Stimulated activated CD8-positive, alpha-beta memory T cell treated with anti-CD3 and anti-CD28 coated beads, Interleukin-7, amount 100 ng/mL, for 1 hour (primary cell): ENCODE results near the gene LDLRAD4.
"Not testable (repeated sequence)": the region's sequence is repeated elsewhere in the genome, so short reads cannot be mapped to it uniquely, and the experiment has no call there.

Source experiments
- DNase-seq, 2 donors: peaks; one replicate each; pipeline ENCODE4 v3.0.0-alpha.2; 2020; ENCODE audit warnings: low read depth in 2 of 2

The LDLRAD4 gene

DNA sequence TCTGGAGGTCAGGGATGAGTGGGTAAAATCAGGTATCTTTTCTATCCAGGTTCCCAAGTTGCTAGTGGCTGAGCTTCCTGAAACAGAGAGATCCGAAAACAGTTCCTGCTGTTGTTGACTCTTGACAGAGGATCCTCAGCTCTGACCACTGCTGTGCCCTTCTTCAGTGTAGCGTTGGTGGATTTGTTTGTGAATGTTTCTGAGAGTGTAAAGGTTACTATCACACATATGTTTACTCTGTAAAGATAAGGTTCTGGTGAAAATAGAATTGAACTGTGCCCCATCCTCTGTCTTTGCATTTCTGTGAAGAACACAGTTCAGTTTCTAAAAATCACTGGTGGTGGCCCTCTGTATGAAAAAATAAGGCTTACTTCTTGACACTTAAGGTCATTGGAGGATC lies 119.8 kb downstream of the LDLRAD4 start:
- no peak for DNase-seq

DNA sequence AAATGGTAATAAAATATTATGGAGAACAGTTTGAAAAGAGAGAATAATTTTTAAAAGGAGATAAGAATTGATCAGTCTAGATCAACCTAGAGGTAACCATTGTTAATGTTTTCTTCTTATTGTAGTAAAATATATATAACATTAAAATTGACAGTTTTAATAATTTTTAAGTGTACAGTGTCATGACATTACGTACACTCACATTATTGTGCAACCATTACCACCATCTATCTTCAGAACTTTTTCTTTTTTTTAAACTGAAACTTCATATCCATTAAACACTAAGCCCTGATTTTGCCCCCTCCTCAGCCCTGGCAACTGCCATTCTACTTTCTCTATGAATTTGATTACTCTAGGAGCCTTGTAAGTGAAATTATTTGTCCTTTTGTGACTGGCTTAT lies 121.1 kb downstream of the LDLRAD4 start:
- DNase-seq, result no peak

DNA sequence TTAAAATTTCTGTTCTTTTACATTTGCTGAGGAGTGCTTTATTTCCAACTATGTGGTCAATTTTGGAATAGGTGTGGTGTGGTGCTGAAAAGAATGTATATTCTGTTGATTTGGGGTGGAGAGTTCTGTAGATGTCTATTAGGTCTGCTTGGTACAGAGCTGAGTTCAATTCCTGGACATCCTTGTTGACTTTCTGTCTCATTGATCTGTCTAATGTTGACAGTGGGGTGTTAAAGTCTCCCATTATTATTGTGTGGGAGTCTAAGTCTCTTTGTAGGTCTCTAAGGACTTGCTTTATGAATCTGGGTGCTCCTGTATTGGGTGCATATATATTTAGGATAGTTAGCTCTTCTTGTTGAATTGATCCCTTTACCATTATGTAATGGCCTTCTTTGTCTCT lies 127.9 kb downstream of the LDLRAD4 start:
- not testable (repeated sequence) for DNase-seq

DNA sequence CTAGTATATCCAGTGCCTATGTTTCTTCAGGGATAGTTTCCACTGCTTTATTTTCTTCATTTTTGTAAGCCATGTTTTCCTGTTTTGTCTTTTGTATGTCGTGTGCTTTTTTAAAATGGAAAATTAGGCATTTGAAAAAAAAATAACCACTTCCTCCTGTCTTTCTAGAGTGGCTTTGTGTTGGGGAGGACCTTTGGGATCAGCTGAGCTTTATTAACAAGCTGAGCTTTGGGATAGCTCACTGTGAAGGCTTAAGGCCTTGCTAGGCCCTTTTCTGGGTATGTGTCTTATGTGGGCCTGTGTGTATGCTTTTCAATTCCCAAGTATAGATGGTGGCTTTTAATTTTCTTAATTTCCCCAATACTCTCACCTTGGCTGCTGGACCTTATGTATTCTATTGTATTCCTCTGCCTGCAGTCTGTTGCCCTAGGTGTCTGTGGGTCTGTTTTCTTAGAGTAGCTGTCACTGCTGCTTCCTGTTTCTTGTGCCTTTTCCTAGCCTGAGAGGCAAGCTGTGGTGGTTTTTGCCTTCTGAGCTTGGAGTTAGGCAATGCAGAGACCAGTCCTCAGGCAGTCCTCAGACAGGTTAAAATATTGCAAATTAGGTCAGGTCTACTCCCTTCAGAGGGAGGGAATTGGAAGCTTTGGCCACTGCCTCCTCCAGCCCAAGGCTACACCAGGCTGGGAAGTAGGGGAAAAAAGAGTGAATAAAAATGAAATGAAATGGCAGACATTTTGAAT lies 134.7 kb downstream of the LDLRAD4 start:
- DNase-seq, result no peak

DNA sequence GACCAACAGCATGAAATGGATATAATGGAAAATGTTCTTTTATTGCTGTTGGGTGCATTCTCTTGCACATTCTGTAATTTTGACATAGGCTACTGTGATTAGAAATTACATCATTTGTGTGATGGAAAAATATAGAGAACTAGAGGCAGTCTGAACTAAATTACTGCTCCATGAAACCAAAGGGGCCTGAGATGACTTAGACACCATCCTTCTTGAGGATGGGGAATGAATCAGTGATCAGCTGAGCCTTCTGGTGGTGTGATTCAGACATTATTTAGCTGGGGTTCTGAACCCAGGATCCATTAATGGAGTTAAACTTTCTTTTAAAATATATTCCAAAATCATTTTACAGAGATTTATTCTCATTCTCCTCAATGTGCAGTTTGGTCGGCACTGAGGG lies 135.8 kb downstream of the LDLRAD4 start:
- DNase-seq, result no peak

DNA sequence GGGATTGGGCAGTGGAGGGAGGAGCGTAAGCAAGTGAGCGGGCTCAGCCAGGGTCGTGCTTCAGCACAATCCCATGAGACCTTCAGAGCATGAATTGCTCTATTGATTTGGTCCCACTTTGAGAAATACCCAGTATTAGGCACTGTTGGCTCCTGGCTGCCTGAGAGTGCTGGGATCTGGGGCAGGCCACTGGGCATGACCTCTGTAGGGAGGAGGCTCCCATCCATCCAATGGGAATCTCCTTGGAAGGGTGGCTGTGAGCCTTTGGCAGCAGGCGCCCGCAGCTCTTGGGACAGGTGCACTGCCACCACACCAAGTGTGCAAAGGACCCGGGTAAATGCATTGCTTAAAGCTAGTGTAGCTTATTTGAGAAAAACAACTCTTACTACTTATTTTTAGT lies 137.5 kb downstream of the LDLRAD4 start:
- DNase-seq, result no peak

DNA sequence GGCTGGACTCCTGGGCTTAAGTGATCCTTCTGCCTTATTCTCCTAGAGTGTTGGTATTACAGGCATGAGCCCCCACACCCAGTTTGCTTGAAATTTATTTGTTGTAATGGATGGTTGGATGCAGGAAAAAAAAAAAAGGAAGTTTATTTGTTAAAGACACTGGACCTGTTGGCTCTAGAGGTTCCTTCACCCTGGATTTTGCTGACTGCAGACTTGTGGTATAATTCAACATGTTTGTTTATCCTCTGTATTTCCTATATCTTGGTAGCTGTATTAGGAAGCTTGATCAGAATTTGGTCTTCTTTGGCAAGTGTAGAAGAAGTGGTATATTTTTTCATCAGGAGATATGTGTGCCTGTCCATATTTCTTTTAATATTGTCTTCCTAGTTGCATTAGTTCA lies 138.7 kb downstream of the LDLRAD4 start:
- no peak for DNase-seq

DNA sequence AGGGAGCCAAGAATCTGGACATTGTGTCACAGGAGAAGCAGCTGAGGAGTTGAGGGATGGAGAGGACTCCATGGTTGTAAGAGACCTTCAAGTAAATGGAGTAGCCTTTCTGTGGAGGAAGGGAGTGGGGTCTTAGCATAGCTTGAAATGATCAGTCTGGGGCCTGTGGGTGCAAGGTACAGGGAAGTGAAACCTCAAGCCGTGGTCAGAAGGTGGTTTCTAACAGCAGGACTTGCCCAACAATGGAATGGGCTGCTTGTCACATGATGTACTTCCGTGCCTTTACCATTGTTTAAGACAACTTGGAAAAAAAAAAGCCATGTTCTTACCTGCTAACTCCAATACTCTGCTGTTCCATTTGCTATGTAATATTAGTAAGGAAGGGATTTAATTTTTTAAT lies 140.7 kb downstream of the LDLRAD4 start:
- no peak for DNase-seq

DNA sequence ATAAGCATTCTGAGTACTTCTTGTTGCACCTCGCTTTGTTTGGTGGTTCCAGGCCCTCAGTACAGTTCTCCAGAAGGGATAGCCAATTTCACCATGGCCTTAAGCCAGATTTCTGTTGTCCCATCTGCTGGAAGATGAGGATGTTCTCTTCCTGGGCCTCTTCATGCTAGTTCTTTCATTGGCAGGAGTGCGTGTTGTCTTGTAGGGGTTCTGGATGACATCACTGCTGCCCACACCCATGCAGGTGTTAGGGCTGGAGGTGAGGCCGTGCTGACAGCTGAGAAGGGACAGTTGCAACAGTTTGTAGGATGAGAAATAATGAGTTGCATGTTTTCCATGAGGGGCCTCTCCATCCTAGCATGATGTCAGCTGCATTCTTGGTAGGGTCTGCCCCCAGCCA lies 142.9 kb downstream of the LDLRAD4 start:
- DNase-seq, result no peak

DNA sequence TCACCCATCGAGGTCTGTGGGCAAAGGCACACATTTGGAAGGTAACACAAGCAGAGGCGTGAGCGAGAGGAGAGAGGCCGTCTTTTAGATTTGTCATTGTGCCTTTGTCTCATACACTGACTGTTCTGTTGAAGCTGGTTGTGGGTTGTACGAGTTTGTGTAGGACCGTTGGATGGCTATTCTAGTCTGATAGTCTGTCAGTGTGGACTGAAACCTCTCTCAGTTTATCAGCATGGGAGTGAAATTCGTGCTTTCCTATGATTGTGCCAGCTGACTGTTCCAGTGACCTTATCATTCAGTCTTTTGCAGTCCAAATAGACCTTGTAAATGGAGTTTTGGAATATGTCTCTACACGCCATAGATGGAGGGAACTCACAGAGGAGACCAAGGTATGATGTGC lies 143.5 kb downstream of the LDLRAD4 start:
- DNase-seq, result no peak

DNA sequence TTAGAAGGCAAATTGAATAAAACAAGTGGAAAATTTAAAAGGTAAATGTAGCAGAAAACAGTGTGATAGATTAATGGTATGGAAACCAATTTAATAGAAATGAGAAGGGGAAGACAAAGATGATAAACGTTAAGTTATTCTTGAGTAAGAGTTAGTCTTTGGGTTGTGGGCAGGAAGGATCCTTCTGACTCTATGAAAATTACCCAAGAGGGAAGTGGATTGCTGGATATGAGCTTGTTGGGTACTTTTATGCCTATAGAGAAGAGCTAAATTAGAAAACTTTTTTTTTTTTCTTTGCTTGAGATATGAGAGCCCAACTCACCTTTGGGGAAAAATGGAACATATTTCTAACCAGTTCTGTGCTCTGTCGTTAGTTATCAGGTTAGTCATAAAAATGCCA lies 144.0 kb downstream of the LDLRAD4 start:
- DNase-seq, result no peak

DNA sequence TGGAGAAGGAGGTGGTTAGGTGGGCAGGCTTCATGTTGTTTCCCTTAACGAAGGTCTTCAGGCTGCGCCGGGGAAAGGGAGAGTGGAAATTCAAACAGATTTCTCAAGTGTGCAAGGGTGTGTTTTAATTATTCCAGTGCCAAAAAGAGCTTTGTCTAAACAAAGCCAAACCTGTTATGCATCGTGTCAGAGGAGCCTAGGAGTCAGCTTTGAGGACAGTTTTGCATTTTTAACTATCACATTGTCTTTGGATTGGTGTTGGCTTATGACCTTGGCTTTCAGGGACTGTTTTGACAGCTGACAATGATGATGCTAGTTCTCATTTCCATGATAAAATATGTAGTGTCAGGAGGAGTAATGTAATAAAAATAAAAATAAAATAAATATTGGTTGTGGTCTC lies 144.8 kb downstream of the LDLRAD4 start:
- DNase-seq, result no peak

DNA sequence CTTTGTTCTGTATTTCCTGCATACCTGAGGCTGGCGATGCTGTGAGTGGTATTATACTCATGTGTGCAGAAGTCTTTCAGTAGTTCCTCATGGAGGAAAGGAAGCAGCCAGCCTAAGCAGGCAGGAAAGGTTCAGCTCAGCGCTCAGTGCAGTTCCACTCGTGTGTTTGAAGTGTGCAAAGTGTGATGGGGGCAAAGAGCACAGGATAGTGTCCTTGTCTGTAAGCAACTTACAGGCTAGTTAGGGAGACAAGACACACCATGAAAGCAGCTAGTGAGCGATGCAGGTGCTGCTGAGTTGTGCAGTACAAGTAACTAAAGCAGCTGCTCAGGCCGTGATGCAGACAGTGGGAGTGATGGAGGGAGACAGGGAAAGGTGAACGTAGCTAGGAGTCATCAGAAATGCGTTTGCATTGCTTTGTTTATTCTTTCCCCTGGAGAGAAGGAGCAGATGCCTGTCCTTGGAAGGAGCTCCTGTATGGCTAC lies 146.2 kb downstream of the LDLRAD4 start:
- no peak for DNase-seq

DNA sequence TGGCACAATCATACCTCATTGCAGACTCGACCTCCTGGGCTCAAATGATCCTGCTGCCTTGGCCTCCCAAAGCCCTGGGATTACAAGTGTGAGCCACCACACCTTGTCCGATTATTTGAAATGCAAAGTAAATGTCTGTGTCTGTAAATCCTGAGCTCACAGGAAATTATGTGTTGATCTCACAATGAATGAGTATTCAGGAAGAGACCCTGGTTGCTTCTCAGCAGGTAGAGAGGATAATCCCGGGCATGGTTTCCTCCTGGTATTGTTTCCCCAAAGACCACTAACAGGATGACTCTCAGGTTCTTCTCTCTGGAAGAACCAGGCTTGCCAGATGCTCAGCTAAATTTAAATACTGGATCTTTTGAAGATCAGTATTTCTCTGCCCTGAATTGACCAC lies 147.6 kb downstream of the LDLRAD4 start:
- no peak for DNase-seq

DNA sequence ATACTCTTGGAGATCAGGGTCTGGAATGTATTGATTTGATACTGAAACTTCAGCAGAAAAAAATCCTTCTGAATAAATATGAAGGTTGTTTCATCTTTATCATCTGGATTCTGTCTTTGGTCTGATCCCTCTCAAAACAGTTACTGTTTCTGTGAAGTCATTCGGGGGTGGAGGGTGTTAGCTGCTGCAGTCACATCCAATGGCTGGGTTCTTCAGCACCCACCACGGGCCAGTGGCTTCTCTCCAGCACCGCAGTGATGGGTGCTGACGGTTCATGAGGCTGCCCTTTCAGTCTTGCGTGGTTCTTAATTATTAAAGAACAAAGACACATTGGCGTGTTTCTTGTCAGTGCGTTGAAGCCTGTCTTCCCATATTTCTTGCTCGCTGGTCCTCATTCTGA lies 148.0 kb downstream of the LDLRAD4 start:
- no peak for DNase-seq

DNA sequence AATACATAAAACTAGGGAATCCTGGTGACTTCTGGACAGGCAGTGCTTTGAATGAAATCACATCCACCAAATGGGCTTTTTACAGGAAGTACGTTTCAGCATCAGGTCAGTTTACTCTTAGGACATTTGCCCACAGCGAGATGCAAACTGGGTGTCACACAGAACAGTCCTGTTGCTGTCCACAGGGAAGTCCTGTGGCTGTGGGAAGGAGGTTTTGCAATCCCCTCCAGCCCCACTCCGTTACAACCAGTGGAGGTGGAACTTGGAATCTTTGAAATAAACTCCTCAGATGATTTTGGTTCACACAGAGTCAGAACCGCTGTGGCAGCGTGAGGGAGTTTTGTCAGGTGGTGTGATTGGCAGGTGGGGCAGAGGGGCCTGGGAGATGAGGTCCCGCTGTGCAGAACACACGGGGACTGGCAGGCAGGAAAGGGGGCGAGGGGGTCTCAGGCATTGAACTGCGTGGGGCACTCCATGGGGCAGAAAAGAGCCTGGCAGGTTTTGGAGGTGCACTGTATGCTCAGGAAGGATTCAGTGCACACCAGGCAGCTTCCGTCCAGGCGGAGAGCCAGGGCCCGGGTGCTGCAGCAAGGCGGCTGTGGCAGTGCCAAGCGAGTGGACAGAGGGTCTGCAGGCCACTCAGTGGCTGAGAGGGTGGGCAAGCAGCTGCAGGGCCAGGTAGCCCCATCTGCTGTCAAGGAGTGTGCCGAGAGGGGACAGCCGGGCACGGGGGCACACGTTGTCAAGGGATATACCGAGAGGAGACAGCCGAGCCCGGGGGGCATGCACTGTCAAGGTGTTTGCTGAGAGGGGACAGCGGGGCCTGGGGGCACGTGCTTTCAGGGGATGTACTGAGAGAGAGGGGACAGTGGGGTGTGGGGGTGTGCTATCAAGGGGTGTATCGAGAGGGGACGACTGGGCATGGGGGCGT lies 148.7 kb downstream of the LDLRAD4 start:
- no peak for DNase-seq

DNA sequence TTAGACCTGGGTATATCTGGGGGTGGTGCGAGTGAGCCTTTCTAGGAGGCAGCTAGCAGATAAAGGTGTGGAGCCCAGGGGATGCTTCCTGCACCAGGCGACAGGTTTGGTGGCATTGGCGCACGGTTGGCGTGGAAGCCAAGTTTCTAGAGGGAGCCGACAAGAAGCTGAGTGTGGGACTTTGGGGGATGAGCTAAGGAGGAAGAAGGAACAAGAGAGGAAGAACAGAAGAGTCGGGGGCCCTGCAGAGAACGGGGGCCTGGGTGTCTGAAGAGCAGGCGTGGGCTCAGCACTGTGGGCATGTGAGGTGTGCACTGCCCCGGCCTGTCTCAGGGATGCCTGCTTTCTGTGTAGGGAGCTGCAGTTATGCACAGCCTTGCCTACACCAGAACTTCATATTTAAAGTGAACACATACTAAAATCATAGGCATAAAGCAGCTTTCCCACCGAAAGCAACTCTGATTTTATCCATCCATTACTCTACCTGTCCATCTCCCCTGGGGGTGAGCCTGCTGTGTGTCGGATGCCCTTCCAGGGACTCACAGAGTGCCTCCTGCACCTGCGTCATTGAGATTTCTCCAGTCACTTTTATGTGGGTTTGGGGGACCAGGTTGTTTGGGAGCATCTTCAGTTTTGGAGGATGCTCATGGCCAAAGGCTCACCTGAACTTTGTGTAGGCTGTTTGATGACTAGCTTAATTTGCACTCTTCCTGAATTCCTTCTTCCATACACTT lies 149.7 kb downstream of the LDLRAD4 start:
- DNase-seq, result no peak

DNA sequence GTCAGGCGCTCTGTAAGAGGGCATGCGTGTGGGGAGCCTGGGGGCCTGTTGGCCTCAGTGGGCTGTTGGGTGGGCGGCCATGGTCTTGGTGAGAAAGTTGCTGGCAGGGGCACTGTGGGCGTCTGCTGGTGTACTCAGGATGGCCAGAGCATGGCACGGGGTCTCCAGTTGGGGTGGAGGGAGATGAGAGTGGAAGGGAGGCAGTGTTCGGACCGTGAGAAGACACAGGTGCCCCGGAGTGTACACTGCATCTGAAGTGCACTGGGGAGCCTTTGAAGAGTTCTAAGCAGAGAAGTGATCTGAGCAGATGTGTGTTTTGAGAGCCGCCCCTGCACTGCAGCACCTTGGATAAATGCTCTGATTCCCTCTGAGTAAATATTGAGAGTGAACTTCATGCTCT lies 150.8 kb downstream of the LDLRAD4 start:
- DNase-seq, result no peak

DNA sequence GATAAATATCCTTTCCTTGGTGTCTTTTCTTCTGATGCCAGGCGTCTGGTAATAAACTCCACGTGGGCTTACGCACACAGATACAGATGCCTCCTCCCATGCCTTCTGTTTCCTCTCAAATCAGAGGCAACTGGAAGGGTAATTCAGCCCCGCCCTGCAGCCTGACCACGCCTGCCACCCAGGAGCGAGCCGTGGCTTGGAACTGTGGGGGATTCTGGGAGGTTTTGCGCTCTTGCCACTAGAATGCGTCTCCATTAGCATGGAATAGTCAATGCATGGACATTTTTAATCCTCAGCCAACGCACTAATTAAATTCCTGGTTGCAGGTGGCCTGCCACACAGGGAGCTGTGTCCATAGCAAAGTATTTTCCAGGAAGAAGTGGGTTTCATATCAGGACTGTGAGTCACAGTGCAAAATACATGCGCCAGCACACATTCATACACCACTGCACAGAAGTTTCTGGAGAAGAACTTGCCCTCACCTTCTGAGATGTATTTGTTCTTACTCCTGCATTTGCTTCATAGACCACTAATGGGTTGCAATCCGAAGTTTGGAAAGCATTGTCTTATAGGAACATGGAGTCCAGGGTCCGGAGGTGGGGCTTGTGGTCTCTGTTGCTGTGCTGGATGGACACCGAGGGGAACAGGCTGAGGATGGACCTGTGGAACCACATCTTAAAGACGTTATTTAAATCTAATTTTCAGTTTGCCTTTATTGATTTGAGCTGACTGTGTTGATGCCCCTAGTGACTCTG lies 151.4 kb downstream of the LDLRAD4 start:
- no peak for DNase-seq

DNA sequence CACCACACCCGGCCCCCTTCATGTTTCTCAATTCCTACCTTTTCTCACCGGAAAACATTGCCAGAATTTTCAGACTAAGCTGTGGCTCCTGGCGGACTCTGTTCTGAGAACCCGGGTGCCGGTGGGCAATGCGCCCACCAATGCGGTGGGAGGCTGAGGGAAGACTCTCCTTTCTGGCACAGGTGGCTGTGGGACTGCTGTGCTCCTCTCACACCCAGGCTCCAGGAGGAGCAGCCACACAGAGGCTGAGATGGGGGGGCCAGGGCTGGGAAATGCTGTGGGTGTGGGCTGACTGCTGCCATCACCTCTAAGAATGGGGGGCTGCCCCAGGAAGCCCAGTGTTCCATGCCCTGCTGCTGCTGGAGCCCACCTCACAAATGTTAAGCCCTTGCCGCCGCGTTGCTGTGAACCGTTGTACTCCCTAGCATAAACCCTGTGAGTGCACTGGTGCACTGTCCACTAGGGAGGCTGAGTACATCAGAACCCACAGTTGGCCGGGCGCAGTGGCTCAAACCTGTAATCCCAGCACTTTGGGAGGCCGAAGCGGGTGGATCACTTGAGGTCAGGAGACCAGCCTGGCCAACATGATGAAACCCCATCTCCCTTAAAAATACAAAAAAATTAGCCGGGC lies 152.6 kb downstream of the LDLRAD4 start:
- no peak for DNase-seq
